GM18498 (cell line): Measurements from ENCODE around the gene BACH1.
"Not testable (repeated sequence)": the region's sequence is repeated elsewhere in the genome, so short reads cannot be mapped to it uniquely, and the experiment has no call there.

ENCODE experiments used
- ATAC-seq: cut with Tn5 transposase; IDR thresholded peaks from one replicate; pipeline ENCODE4 v1.9.1; 2021; ENCODE audit warnings: mild to moderate bottlenecking, moderate library complexity; ENCODE audit not compliant: unreplicated experiment

Gene BACH1

GRCh38 chr21:29298348-29299045 lies at the start of gene BACH1:
Gene BACH1, plus strand, starts transcription at chr21:29298922. Its CDS starts 22,359 bp downstream, at chr21:29321281.
- peak; percentile 70 for ATAC-seq

- ATAC-seq: not testable (repeated sequence)
These were observed 49.4 kb upstream of the BACH1 start for GRCh38 chr21:29249289-29249688.

- no peak for ATAC-seq
These were observed 48.1 kb upstream of the BACH1 start for GRCh38 chr21:29250636-29251035.

- ATAC-seq: not testable (repeated sequence)
These were observed 44.9 kb upstream of the BACH1 start for GRCh38 chr21:29253861-29254260.

- no peak for ATAC-seq
These were observed 44.2 kb upstream of the BACH1 start for GRCh38 chr21:29254550-29254949.

- no peak for ATAC-seq
These were observed 42.4 kb upstream of the BACH1 start for GRCh38 chr21:29256126-29256910.

- ATAC-seq: no peak
These were observed 41.0 kb upstream of the BACH1 start for GRCh38 chr21:29257701-29258100.

- ATAC-seq: no peak
These were observed 39.9 kb upstream of the BACH1 start for GRCh38 chr21:29258626-29259338.

GRCh38 chr21:29260461-29260860 lies 38.3 kb upstream of the BACH1 start:
- ATAC-seq: no peak

- ATAC-seq: no peak
These were observed 36.9 kb upstream of the BACH1 start for GRCh38 chr21:29261555-29262540.

- no peak for ATAC-seq
These were observed 34.0 kb upstream of the BACH1 start for GRCh38 chr21:29264721-29265120.

GRCh38 chr21:29265690-29266479 lies 32.8 kb upstream of the BACH1 start:
- no peak for ATAC-seq

GRCh38 chr21:29267666-29268065 lies 31.1 kb upstream of the BACH1 start:
- no peak for ATAC-seq

GRCh38 chr21:29271927-29272333 lies 26.8 kb upstream of the BACH1 start:
- no peak for ATAC-seq

- ATAC-seq: no peak
These were observed 21.3 kb upstream of the BACH1 start for GRCh38 chr21:29277442-29277841.

- no peak for ATAC-seq
These were observed 19.2 kb upstream of the BACH1 start for GRCh38 chr21:29279558-29279957.

GRCh38 chr21:29281801-29282200 lies 16.9 kb upstream of the BACH1 start:
- not testable (repeated sequence) for ATAC-seq

GRCh38 chr21:29287383-29287782 lies 11.3 kb upstream of the BACH1 start:
- ATAC-seq: no peak

- ATAC-seq: no peak
These were observed 10.5 kb upstream of the BACH1 start for GRCh38 chr21:29288239-29288638.

- no peak for ATAC-seq
These were observed 9.4 kb upstream of the BACH1 start for GRCh38 chr21:29289317-29289716.
